Erythroblast (primary cell): ENCODE results near the gene COX5B.
A peak's percentile ranks its signal among the peaks of the same experiment; 100 is the strongest.
"Not testable (repeated sequence)": the region's sequence is repeated elsewhere in the genome, so short reads cannot be mapped to it uniquely, and the experiment has no call there.

Experiments used
- DNase-seq, 2 experiments: peaks; one replicate each; lab custom pipeline; 2025; lab: John Stamatoyannopoulos, UW
- GATA1 ChIP-seq: IDR thresholded peaks from 2 replicates; pipeline ENCODE4 v1.6.1; 2011; ENCODE audit warnings: low read depth, mild to moderate bottlenecking, control low read depth, low read length, moderate library complexity
- POLR2A ChIP-seq: IDR thresholded peaks from 2 replicates; pipeline ENCODE4 v1.6.1; 2011; ENCODE audit warnings: mild to moderate bottlenecking, low read length

COX5B gene

DNA sequence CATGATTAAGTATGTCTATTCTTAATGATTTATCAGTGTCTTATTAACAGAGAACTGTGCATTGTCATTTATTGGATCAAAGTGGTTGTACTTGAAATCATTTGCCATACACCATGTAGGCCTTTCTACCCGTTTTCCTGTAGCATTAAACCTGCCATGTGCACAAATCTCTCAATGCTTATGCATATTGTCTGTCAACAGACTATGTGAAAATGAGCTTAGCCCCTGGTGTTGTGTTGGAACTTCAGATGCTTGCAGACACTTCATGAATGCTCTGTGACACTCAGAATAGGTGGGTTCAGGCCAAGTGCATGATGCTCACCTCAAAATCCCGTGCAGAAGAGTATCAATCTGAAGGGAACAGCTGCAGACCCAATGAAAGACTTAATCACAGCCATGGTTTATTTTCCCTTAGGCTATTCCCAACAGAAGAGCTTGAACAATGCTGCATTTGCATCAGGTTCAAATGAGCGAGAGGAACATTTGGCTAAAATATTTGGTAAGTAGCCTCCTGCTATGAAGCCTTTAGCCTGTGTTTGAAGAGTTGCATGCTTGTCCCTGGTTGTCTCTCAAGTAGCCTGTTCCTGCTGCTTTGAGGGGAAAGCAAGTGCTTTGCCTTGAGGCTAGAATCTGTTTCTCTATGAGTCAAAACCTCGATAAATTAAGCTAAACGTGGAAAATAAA, 29.7 kb downstream of the COX5B start:
- no peak for DNase-seq
- no peak for TF ChIP-seq GATA1
- TF ChIP-seq POLR2A: no peak

DNA sequence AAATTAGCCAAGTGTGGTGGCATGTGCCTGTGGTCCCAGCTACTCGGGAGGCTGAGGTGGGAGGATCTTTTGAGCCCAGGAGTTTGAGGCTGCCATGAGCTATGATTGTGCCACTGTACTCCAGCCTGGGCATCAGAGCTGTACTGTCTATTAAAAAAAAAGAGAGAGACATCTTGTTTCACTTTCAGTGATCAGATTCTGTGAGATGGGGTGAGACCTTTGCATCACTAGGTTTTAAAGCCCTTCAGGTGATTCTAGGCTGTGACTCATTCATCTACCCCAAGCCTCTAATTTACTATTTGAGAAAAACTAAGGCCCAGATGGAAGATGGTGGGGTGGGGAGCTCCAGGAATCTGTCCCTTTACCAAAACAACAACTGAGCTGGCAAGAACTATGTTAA, 30.8 kb downstream of the COX5B start:
- DNase-seq: no peak
- no peak for TF ChIP-seq GATA1
- TF ChIP-seq POLR2A: no peak

DNA sequence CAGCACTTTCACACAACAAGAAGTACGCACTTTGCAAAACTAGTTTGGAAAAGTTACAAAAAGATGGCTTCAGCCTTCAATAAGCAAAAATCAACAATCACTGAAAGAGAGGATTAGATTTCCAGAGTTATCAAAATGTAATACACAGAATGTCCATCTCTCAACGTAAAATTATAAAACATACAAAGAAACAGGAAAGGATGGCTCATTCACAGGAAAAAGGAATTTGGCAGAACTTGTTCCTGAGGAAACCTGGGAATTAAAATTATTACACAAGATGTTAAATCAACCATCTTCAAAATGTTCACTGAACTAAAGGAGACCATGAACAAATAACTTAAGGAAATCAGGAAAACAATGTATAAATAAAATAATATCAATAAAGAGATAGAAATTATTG, 31.6 kb downstream of the COX5B start:
- DNase-seq: no peak
- TF ChIP-seq GATA1 (no peak), POLR2A (no peak)

DNA sequence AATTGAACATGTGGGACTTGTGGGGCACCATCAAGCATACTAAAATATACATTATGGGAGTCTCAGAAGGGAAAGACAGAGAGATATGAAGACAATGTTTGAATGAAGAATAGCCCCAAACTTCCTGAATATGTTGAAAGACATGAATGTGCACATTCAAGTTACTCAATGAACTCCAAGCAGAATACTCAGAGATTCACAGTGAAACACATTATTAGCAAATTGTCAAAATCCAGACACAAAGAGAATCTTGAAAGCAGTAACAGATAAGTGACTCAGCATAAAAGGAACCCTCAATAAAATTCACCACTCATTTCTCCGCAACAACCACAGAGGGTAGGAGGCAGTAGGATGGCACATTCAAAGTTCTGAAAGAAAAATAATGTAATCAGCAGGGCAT, 32.4 kb downstream of the COX5B start:
- DNase-seq: no peak
- no peak for TF ChIP-seq POLR2A
- TF ChIP-seq GATA1: no peak

DNA sequence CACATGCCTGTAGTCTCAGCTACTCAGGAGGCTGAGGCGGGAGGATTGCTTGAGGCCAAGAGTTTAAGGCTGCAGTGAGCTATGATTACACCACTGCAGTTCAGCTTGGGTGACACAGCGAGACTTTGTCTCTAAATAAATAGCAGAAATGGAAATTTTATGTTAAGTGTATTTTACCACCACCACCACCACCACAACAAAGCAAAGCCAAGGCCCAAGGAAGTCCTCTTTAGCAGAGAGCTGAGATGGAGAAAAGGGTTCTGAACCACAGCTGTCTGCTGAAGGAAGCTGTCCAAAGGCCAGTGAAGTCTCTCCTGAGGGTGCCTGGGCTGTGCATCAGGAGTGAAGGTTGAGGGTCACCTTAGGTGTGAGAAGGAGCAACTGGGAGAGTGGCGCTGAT, 41.4 kb downstream of the COX5B start:
- not testable (repeated sequence) for DNase-seq

DNA sequence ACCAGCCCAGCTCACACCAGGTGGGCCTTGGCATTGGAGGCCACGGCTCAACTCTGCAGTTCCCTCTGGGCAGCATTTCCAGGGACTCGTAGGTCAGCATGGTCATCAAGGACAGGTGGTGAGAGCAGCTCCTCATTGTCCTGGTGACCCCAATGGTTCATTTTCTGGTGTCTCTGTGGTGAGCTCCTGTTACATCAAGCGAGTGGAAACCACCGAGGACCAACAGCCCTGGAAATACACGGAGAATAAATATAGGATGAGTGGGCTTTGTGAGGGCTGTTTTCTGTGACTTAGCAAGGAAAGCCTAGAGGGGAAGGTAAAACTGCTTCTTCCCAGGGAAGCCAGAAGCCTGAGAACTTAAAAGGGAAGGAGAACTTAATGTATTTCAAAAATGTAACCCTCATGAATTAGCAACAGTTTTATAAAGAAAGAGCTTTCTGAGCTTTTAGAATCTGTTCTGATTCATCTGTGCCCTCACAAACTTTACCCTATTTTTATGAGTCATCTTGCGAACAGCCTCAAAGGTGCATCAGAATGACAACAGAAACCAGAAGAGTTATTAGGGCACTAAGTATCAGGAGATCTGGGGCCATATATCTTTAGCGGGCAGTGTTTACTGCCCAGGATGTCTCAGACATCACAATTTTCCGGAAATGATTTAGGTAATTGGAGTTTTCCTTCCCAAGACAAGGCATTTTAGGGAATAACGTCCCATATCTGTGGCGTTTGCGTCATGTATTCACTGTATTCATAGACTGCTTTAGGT, 42.4 kb downstream of the COX5B start:
- no peak for DNase-seq
- TF ChIP-seq POLR2A: no peak
- TF ChIP-seq GATA1: no peak

DNA sequence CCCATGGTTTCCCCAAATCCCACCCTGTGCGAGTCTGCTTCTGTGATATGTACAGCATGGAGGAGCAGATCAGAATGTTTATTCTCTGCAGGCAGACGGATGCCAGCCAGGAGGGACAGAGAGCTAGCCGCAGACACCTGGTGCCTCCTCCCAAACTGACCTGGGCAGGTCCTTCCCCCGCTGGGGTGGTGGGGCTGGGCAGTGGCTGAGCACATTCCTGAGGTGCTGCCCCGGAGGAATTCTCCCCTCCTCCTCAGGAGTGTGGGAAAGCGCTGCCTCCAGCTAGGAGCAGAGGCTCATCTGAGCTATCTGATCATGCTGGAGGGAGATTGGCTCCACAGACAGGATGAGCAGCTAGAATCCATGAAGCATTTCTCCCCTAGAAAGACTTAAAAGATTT, 45.3 kb downstream of the COX5B start:
- TF ChIP-seq GATA1 (no peak), POLR2A (no peak)
- no peak for DNase-seq

DNA sequence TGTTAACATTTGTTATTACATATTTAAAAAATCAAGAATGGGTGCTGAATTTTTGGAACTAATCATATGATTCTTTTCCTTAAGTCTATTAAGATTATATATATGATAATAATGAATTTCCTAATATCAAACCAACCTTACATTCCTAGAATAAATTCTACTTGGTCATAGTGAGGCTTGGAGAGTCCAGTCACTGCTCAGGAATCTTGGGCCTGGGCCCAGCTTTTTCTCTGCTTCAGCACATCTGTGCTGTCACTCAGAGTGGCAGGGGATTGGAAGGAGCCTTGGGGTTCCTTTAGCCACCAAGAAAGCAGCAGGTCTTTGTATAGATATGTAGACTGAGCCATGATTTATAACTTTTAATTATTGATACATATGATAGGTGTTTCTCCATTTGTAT, 47.6 kb downstream of the COX5B start:
- no peak for DNase-seq
- no peak for TF ChIP-seq GATA1
- no peak for TF ChIP-seq POLR2A

DNA sequence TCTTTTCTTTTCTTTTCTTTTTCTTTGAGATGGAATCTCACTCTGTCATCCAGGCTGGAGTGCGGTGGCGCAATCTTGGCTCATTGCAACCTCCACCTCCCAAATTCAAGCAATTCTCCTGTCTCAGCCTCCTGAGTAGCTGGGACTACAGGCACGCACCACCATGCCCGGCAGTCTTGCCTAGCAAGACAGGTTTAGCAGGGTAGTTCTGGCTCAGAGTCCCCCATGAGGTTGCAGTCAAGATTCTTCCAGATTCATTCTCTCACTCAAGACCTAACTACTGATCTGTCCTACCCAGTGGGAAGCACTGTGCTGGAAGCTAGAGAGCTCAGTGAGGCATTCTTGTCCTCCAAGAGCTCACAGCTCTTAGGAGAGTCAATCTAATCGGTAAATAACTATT, 49.9 kb downstream of the COX5B start:
- DNase-seq: no peak

DNA sequence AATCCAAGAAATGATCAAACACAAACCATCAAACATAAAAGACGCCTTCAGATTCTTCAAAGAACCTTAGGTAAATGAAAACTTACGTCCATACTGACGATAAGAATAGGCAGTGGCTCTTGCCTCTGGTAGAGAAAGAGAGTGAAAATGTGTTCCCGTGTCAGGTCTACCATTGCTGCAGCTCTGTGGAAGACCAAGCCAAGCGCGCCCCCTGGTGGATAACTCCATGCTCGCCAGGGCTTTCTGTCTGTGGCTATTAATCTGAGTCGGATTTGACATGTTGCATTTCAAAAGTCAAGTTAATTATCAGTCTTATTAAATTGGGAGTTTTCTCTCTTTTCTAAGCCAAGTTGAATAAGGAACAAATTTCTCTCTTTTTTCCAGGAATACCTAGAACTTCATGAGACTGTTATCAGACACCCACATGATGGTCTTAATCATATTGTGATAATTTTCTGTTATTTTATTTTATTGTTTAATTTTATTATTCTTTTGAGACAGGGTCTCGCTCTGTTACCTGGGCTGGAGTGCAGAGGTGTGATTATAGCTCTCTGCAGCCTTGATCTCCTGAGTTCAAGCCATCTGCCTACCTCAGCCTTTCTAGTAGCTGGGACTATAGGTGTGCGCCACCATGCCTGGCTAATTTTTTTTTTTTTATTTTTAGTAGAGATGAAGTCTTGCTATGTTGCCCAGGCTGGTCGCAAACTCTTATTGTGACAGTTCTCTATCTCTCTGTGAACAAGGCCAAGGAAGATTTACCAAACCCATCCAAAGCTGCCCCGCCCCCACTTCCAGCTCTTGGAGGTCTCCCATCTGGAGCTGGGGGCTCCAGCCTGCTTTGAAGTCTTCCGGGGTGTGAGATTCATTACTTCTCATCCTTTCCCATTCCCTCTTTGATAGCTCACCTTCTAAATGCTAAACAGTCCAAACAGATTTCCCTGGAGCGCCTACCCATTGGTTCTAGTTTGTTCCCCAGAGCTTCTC, 51.7 kb downstream of the COX5B start:
- TF ChIP-seq POLR2A: no peak
- TF ChIP-seq GATA1: no peak
- peak; percentile 83 to 92 for DNase-seq

More for the DNA sequence above, 49.9 kb downstream of the COX5B start:
- TF ChIP-seq GATA1: no peak
- TF ChIP-seq POLR2A: no peak
